Amniotic stem cell (primary cell): ENCODE measurements around the gene RAB31.
A peak's percentile ranks its signal among the peaks of the same experiment; 100 is the strongest.
"Not testable (repeated sequence)": the region's sequence is repeated elsewhere in the genome, so short reads cannot be mapped to it uniquely, and the experiment has no call there.

Experiments used
- DNase-seq: peaks from one replicate; lab custom pipeline; 2025; lab: John Stamatoyannopoulos, UW

Gene RAB31

DNA sequence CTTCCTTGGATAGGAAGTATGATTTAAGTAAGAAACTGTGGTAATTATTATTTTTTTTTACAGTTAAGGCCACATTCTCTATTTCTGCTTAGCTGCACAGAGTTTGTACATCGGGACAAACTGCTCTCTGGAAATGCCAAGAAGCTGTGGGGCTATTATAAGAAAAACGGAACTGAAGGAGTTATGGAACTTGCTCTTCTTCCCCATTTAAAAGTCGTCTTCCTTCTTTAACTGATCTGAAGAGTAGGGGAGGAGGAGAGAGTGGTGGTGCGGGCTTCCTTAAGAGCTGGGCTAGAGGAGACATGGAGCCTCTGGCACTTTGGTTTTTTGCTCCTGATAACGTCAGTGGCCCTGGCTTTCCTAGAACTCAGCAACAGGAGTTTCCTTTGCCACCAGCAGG is 54.4 kb downstream of the RAB31 start:
- no peak for DNase-seq

DNA sequence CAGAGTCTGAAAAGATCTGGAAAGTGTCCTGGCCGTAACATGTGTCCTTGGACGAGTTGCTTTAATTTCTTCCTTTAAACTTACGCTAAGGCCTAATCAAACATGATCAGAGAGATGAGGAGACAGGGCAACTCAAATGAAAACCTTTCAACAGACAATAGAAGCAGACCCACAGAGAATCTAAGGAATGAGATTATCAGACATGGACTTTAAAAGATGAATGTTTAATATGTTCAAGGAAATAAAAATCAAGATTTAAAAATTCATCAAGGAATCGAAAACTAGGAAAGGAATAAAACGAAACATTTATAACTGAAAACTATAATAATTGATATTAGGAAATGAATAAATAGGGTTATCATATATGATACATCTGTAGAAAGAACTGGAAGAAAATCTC is 55.1 kb downstream of the RAB31 start:
- no peak for DNase-seq

- no peak for DNase-seq
These were observed 55.9 kb downstream of the RAB31 start for GRCh38 chr18:9764011-9764481.

DNA sequence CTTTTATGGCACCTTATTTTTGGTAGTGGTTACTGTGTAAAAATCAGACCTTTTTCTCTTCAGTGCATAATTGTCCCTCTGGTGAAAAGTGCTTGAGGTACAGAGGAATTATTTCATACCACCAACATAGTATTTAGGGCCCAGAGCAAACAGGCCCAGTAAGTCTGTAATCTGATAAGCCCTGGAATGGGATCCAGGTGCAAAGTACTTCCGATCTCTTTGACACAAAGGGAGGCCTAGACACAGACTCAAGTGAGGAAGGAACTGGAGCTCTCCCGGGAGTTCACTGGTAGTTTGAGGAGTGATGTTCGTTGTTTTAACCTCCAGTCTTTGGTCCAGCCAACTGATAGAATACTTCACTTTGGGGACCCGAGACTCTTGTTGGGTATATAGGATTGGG is 57.4 kb downstream of the RAB31 start:
- DNase-seq = no peak

DNA sequence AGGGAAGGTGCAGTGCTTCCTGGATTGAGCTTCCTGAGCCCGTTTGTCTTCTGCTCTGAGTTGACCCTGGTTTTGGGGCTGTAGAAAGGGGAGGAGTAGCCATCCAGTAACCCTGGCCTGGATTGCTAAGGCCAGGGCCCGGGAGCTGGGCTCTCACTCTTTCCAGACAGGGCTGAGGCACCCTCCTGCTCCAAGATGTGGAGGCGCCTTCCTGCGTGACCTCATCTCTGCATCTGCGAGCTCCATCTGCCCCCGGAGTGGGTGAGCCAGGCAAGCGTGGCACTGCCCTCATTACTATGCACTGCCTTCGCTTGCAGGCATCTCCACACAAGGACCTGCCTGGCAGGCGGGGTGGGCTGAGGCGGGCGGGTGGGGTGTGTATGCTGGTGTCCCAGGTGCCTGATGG is 58.0 kb downstream of the RAB31 start:
- DNase-seq = no peak

GRCh38 chr18:9766740-9767139 is 58.6 kb downstream of the RAB31 start:
- no peak for DNase-seq

DNA sequence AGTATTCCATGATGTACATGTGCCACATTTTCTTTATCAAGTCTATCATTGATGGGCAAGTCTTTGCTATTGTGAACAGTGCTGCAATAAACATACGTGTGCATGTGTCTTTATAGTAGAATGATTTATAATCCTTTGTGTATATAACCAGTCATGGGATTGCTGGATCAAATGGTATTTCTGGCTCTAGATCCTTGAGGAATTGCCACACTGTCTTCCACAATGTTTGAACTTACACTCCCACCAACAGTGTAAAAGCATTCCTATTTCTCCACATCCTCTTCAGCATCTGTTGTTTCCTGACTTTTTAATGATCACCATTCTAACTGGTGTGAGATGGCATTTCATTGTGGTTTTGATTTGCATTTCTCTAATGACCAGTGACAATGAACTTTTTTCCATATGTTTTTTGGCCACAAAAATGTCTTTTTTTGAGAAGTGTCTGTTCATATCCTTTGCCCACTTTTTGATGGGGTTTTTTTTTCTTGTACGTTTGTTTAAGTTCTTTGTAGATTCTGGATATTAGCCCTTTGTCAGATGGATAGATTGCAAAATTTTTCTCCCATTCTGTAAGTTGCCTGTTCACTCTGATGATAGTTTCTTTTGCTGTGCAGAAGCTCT is 60.1 kb downstream of the RAB31 start:
- DNase-seq = not testable (repeated sequence)

- DNase-seq = not testable (repeated sequence)
These were observed 62.0 kb downstream of the RAB31 start for GRCh38 chr18:9770111-9770510.

- DNase-seq = no peak
These were observed 63.3 kb downstream of the RAB31 start for GRCh38 chr18:9771261-9771976.

DNA sequence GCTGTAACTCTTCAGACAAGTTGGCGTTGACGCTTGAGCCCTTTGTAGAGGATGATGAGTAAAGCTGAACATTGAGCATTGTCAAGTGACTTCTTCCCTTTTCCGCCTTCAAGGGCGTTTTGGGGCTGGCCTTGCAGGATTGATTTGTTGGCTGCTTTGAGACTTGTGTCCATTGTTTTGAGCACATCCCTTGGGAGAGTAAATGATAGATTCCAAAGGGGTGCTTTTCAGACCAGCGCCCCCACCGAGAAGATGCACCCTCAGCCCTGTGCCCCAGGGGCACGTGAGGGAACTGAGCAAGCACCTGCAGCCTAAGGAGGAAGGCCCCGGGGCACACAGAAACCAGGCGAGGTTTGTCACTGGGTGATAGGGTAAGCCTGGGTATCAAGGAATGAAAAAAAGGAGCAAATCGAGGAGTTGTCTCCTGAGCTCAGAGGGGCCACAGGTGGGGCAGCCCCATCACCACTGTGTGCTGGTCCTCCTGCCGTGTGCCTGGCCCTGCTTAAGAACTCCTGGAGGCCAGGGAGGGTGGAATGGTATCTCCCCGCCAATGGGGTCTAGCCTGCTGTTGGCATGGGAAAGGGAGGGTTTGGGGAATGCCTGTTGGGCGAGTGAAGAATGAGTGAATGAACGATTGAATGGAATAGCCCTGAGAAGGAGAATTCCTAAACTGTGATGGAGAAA is 64.0 kb downstream of the RAB31 start:
- DNase-seq = no peak

GRCh38 chr18:9772847-9773677 is 65.0 kb downstream of the RAB31 start:
- no peak for DNase-seq

- no peak for DNase-seq
These were observed 66.0 kb downstream of the RAB31 start for GRCh38 chr18:9774150-9774549.

GRCh38 chr18:9775178-9775577 is 67.1 kb downstream of the RAB31 start:
- DNase-seq = no peak

GRCh38 chr18:9779630-9780029 is 71.5 kb downstream of the RAB31 start:
- DNase-seq = no peak

DNA sequence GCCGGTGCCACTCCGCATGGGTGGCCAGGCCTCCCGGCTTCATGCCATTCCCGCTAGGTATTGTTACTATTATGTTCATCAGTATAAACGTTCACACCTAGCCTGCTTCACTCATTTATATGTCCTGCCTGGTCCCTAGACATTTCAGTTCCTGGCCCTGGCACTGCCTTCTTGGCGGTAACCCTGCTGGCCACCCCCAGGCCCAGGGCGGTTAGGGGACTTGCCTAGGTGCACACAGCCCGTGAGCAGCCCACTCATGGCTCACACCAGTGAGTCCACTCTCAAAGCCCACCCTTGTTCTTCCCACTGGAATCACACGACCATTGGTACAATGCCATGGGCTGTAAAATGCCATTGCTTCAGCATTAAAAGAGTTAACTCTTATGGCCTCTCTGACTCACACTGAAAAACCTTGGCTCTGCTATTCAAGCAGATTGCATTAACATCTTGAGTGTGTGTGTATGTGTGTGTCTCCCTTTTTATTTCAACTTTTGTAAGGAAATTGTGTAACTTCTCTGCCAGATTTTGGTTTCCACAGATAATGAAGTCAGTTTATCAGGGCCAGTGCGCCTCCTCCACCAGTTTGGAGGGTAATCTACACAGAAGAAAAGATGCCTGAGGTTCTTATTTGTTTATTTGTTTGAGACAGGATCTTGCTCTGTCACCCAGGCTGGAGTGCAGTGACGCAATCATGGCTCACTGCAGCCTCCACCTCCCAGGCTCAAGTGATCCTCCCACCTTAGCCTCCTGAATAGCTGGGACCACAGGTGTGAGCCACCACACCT is 74.2 kb downstream of the RAB31 start:
- DNase-seq = peak; percentile 18

- DNase-seq = no peak
These were observed 78.5 kb downstream of the RAB31 start for GRCh38 chr18:9786631-9787030.

GRCh38 chr18:9787036-9787435 is 78.9 kb downstream of the RAB31 start:
- no peak for DNase-seq

DNA sequence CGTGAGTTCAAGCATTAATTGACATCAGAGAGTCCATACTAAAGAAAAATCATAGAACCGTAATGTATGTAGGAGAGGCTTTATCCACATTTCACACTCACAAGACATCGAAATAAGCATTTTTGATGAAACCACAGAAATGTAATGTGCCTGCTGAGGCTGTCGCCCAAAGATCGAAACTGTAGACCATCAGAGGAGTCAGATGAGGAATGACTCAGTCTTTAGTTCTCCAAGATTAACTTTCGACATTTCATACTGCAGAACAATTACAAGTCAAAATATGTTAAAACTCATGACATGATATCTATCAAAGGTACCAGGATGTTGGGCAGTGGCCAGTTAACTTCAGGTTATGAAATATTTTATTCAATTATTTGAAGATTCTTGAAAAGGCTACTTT is 79.6 kb downstream of the RAB31 start:
- no peak for DNase-seq

DNA sequence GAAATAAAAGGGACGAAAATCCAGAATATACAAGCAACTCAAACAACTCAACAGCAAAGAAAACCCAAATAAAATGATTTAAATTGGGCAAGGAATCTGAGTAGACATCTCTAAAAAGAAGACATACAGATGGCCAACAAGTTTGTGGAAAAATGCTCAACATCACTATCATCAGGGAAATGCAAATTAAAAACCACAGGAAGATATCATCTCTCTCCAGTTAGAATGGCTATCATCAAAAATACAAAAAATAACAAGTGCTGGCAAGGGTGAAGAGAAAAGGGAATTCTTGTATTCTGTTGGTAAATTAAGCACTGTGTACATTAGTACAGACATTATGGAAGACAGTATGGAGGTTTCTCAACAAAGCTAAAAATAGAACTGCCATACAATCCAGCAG is 80.0 kb downstream of the RAB31 start:
- DNase-seq = no peak

DNA sequence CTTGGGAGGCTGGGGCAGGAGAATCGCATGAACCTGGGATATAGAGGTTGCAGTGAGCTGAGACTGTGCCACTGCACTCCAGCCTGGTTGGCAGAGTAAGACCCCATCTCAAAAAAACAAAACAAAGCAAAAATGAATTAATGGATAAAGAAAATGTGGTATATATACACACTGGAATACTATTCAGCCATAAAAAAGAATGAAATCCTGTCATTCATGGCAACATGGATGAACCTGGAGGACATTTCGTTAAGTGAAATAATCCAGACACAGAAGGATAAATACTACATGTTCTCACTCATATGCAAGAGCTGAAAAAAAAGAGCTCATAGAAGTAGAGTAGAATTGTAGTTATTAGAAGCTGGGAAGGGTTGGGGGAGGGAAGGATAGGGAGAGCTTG is 80.8 kb downstream of the RAB31 start:
- no peak for DNase-seq

- no peak for DNase-seq
These were observed 82.2 kb downstream of the RAB31 start for GRCh38 chr18:9790261-9790660.

GRCh38 chr18:9791991-9792390 is 83.9 kb downstream of the RAB31 start:
- no peak for DNase-seq
